Hypothalamus (tissue), 51 donors: ENCODE data around the gene SHOC2.

Experiments used
- DNase-seq, 51 donors: peaks; one replicate each; lab custom pipeline; 2025; lab: John Stamatoyannopoulos, UW

Gene SHOC2

GRCh38 chr10:110939419-110939818, 20.0 kb downstream of the SHOC2 start:
- no peak for DNase-seq

- DNase-seq, result no peak
These were observed 25.5 kb downstream of the SHOC2 start for GRCh38 chr10:110944792-110945396.

GRCh38 chr10:110946496-110946895, 27.1 kb downstream of the SHOC2 start:
- no peak for DNase-seq

- DNase-seq, result no peak
These were observed 27.7 kb downstream of the SHOC2 start for GRCh38 chr10:110947061-110947595.

GRCh38 chr10:110951381-110951780, 32.0 kb downstream of the SHOC2 start:
- DNase-seq, result no peak

GRCh38 chr10:110957606-110958005, 38.2 kb downstream of the SHOC2 start:
- no peak for DNase-seq

GRCh38 chr10:110959379-110960332, 40.3 kb downstream of the SHOC2 start:
- no peak for DNase-seq

GRCh38 chr10:110960333-110960712, 40.9 kb downstream of the SHOC2 start:
- no peak for DNase-seq

GRCh38 chr10:110962443-110962842, 43.0 kb downstream of the SHOC2 start:
- no peak for DNase-seq

- no peak for DNase-seq
These were observed 43.8 kb downstream of the SHOC2 start for GRCh38 chr10:110963162-110963561.

GRCh38 chr10:110964681-110965080, 45.3 kb downstream of the SHOC2 start:
- DNase-seq, result no peak

- DNase-seq, result no peak
These were observed 45.8 kb downstream of the SHOC2 start for GRCh38 chr10:110965216-110965615.

- DNase-seq, result no peak
These were observed 46.7 kb downstream of the SHOC2 start for GRCh38 chr10:110966146-110966545.

- DNase-seq, result no peak
These were observed 47.7 kb downstream of the SHOC2 start for GRCh38 chr10:110967009-110967630.

- DNase-seq, result no peak
These were observed 48.2 kb downstream of the SHOC2 start for GRCh38 chr10:110967645-110968044.

GRCh38 chr10:110969183-110969582, 49.8 kb downstream of the SHOC2 start:
- DNase-seq, result no peak

- no peak for DNase-seq
These were observed 52.2 kb downstream of the SHOC2 start for GRCh38 chr10:110971638-110972037.

- no peak for DNase-seq
These were observed 53.1 kb downstream of the SHOC2 start for GRCh38 chr10:110972231-110973134.

- DNase-seq, result no peak
These were observed 54.0 kb downstream of the SHOC2 start for GRCh38 chr10:110973400-110973799.

- no peak for DNase-seq
These were observed 57.2 kb downstream of the SHOC2 start for GRCh38 chr10:110976577-110976976.
